ENCODE measurements around the gene HECTD4. TPM values are rescaled to one million over a fixed set of nuclear protein-coding genes. Genes with fewer than 3 reads are reported as not detected.

Gene HECTD4
- total and polyA plus RNA-seq, 9 of the 15 experiments (the other 6 are each of a cell fraction or from before 2014, with no cell fraction given): 3.5 to 33.3 (median 13.5) TPM

DNA sequence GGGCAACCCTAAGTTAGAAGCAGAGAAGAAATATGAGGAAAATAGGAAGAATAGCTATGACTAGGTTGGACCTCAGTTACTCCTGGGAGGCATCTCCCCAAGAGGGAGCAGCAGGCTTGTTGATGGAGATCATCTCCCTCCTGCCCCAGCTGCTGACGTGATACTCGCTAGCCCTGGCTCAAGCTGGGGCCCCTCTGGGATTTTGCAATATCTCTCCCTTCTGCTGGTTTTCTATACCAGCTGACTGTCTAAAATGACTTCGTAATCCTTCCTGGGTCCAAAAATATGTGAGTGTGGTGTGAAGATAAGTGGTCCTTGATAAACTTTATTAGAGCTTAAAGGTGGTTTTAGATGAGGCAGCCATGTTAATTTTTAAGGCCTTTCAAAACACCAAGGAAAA, 4.5 kb upstream of the HECTD4 start (continued):
- TF ChIP-seq, protein P1, sequence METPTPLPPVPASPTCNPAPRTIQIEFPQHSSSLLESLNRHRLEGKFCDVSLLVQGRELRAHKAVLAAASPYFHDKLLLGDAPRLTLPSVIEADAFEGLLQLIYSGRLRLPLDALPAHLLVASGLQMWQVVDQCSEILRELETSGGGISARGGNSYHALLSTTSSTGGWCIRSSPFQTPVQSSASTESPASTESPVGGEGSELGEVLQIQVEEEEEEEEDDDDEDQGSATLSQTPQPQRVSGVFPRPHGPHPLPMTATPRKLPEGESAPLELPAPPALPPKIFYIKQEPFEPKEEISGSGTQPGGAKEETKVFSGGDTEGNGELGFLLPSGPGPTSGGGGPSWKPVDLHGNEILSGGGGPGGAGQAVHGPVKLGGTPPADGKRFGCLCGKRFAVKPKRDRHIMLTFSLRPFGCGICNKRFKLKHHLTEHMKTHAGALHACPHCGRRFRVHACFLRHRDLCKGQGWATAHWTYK (CRISPR knock-in tag; IDR thresholded peaks at IDR 0.05): no peak
- TF ChIP-seq GATA2 (CRISPR knock-in tag; IDR thresholded peaks at IDR 0.05) (peak; percentile 47; the same call in 1 of the 2 replicates), SP2 (IDR thresholded peaks at IDR 0.05; ENCODE audit: extremely low read depth, low read depth, low read length, poor library complexity, severe bottlenecking) (no peak), RFX5 (IDR thresholded peaks at IDR 0.05; ENCODE audit: low read depth, low read length) (no peak), ATF7 (IDR thresholded peaks at IDR 0.05) (peak; percentile 22; the same call in 1 of the 2 replicates), CREM (IDR thresholded peaks at IDR 0.05; ENCODE audit: low read depth) (peak; percentile 65), ZNF644 (tag; IDR thresholded peaks at IDR 0.05; ENCODE audit: low read depth) (no peak), EP400 (IDR thresholded peaks at IDR 0.05) (no peak), MYC (IDR thresholded peaks at IDR 0.05; ENCODE audit: low read depth, low read length) (no peak), MYC (CRISPR knock-in tag; IDR thresholded peaks at IDR 0.05; ENCODE audit: borderline replicate concordance, low read depth) (no peak), ASH1L (IDR thresholded peaks at IDR 0.05; ENCODE audit: borderline replicate concordance, low read depth, partially characterized antibody) (no peak), SRSF7 (optimal IDR thresholded peaks at IDR 0.05; ENCODE audit: low read depth, low read length) (no peak), TAF9B (IDR thresholded peaks at IDR 0.05; ENCODE audit: partially characterized antibody) (peak; percentile 47), ZBTB7A (IDR thresholded peaks at IDR 0.05; ENCODE audit: borderline replicate concordance, control insufficient read depth, low read depth, low read length) (no peak)
- TF ChIP-seq, protein P2, sequence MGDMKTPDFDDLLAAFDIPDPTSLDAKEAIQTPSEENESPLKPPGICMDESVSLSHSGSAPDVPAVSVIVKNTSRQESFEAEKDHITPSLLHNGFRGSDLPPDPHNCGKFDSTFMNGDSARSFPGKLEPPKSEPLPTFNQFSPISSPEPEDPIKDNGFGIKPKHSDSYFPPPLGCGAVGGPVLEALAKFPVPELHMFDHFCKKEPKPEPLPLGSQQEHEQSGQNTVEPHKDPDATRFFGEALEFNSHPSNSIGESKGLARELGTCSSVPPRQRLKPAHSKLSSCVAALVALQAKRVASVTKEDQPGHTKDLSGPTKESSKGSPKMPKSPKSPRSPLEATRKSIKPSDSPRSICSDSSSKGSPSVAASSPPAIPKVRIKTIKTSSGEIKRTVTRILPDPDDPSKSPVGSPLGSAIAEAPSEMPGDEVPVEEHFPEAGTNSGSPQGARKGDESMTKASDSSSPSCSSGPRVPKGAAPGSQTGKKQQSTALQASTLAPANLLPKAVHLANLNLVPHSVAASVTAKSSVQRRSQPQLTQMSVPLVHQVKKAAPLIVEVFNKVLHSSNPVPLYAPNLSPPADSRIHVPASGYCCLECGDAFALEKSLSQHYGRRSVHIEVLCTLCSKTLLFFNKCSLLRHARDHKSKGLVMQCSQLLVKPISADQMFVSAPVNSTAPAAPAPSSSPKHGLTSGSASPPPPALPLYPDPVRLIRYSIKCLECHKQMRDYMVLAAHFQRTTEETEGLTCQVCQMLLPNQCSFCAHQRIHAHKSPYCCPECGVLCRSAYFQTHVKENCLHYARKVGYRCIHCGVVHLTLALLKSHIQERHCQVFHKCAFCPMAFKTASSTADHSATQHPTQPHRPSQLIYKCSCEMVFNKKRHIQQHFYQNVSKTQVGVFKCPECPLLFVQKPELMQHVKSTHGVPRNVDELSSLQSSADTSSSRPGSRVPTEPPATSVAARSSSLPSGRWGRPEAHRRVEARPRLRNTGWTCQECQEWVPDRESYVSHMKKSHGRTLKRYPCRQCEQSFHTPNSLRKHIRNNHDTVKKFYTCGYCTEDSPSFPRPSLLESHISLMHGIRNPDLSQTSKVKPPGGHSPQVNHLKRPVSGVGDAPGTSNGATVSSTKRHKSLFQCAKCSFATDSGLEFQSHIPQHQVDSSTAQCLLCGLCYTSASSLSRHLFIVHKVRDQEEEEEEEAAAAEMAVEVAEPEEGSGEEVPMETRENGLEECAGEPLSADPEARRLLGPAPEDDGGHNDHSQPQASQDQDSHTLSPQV (IDR thresholded peaks at IDR 0.05): 0 out of 2 replicates have a peak, but pooled peaks have one; percentile 45
- TF ChIP-seq, protein P3, sequence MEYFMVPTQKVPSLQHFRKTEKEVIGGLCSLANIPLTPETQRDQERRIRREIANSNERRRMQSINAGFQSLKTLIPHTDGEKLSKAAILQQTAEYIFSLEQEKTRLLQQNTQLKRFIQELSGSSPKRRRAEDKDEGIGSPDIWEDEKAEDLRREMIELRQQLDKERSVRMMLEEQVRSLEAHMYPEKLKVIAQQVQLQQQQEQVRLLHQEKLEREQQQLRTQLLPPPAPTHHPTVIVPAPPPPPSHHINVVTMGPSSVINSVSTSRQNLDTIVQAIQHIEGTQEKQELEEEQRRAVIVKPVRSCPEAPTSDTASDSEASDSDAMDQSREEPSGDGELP (CRISPR knock-in tag; IDR thresholded peaks at IDR 0.05; ENCODE audit: borderline replicate concordance): peak; percentile 86
- TF ChIP-seq, protein P4, sequence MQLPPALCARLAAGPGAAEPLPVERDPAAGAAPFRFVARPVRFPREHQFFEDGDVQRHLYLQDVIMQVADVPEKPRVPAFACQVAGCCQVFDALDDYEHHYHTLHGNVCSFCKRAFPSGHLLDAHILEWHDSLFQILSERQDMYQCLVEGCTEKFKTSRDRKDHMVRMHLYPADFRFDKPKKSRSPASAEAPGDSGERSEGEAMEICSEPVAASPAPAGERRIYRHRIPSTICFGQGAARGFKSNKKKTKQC (CRISPR knock-in tag; IDR thresholded peaks at IDR 0.05): no peak
- TF ChIP-seq, protein P5, sequence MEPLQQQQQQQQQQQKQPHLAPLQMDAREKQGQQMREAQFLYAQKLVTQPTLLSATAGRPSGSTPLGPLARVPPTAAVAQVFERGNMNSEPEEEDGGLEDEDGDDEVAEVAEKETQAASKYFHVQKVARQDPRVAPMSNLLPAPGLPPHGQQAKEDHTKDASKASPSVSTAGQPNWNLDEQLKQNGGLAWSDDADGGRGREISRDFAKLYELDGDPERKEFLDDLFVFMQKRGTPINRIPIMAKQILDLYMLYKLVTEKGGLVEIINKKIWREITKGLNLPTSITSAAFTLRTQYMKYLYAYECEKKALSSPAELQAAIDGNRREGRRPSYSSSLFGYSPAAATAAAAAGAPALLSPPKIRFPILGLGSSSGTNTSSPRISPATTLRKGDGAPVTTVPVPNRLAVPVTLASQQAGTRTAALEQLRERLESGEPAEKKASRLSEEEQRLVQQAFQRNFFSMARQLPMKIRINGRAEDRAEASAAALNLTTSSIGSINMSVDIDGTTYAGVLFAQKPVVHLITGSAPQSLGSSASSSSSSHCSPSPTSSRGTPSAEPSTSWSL (CRISPR knock-in tag; IDR thresholded peaks at IDR 0.05; ENCODE audit: borderline replicate concordance): no peak

Measured in K562 (cell line).